ENCODE results near the gene NRXN3.

DNA sequence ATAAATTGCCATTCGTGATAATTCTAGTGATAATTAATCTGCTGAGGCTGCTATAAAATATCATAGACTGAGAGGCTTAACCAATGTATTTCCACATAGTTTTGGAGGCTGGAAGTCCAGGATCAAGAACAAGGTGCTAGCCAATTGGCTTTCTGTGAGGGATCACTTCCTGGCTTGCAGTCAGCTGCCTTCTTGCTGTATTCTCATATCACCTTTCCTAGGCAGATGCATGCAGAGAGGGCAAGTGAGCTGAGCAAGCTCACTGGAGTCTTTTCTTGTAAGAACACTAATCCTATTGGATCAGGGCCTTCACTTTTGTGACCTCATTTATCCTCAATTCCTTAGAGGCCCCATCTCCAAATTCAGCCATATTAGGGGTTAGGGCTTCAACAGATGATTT lies 1400.5 kb downstream of the NRXN3 start:
- TF ChIP-seq, protein P1, sequence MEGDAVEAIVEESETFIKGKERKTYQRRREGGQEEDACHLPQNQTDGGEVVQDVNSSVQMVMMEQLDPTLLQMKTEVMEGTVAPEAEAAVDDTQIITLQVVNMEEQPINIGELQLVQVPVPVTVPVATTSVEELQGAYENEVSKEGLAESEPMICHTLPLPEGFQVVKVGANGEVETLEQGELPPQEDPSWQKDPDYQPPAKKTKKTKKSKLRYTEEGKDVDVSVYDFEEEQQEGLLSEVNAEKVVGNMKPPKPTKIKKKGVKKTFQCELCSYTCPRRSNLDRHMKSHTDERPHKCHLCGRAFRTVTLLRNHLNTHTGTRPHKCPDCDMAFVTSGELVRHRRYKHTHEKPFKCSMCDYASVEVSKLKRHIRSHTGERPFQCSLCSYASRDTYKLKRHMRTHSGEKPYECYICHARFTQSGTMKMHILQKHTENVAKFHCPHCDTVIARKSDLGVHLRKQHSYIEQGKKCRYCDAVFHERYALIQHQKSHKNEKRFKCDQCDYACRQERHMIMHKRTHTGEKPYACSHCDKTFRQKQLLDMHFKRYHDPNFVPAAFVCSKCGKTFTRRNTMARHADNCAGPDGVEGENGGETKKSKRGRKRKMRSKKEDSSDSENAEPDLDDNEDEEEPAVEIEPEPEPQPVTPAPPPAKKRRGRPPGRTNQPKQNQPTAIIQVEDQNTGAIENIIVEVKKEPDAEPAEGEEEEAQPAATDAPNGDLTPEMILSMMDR (conservative IDR thresholded peaks at IDR 0.05 in 1 of 2, IDR thresholded peaks at IDR 0.05 in 1 of 2; ENCODE audit: extremely low read depth in 1 of 2, insufficient read depth in 1 of 2, low read depth in 1 of 2, low read length in 2 of 2) = no peak
- no peak for TF ChIP-seq EZH2 (IDR thresholded peaks at IDR 0.05; ENCODE audit: borderline replicate concordance, low read length)

Data from mammary epithelial cell (primary cell).